Trophoblast cell (in vitro differentiated cells and primary cell): ENCODE results near the gene VPS13C.

Experiments used
- DNase-seq, 2 donors: peaks; one replicate each; pipeline ENCODE4 v3.0.0-alpha.2; 2016
- H2AFZ ChIP-seq: 2 replicates; pipeline ENCODE4 v1.6.1; 2013; ENCODE audit warnings: low read length, moderate library complexity, mild to moderate bottlenecking; ENCODE audit not compliant: insufficient read depth, poor library complexity
- H2AK5ac ChIP-seq: 2 replicates; pipeline ENCODE4 v1.6.1; 2013; ENCODE audit warnings: mild to moderate bottlenecking, low read length
- H2BK120ac ChIP-seq: 2 replicates; pipeline ENCODE4 v1.6.1; 2013; ENCODE audit warnings: low read length, mild to moderate bottlenecking, moderate library complexity; ENCODE audit not compliant: insufficient read depth, poor library complexity
- H2BK12ac ChIP-seq: 2 replicates; pipeline ENCODE4 v1.6.1; 2013; ENCODE audit warnings: mild to moderate bottlenecking, low read length, moderate library complexity
- H2BK5ac ChIP-seq: 2 replicates; pipeline ENCODE4 v1.6.1; 2013; ENCODE audit warnings: low read length, low read depth, moderate library complexity, mild to moderate bottlenecking; ENCODE audit not compliant: poor library complexity
- H3K14ac ChIP-seq: 2 replicates; pipeline ENCODE4 v1.6.1; 2013; ENCODE audit warnings: mild to moderate bottlenecking, low read length
- H3K18ac ChIP-seq: 2 replicates; pipeline ENCODE4 v1.6.1; 2013; ENCODE audit warnings: mild to moderate bottlenecking, low read length
- H3K23ac ChIP-seq: 2 replicates; pipeline ENCODE4 v1.6.1; 2013; ENCODE audit warnings: low read length
- H3K27ac ChIP-seq: 2 replicates; pipeline ENCODE4 v1.5.1; 2013; ENCODE audit warnings: low read depth, mild to moderate bottlenecking, inconsistent platforms, low read length, moderate library complexity
- H3K27me3 ChIP-seq: 2 replicates; pipeline ENCODE4 v1.6.1; 2013; ENCODE audit warnings: inconsistent platforms, mild to moderate bottlenecking, low read length, moderate library complexity; ENCODE audit not compliant: insufficient read depth
- H3K36me3 ChIP-seq, 2 experiments: 1 replicate in 1 of 2; 2 replicates in 1 of 2; pipeline ENCODE4 v1.6.1; 2013; ENCODE audit warnings: low read length in 2 of 2, mild to moderate bottlenecking in 2 of 2, moderate library complexity in 1 of 2; ENCODE audit not compliant: insufficient read depth in 2 of 2, control insufficient read depth in 1 of 2
- H3K4ac ChIP-seq: 2 replicates; pipeline ENCODE4 v1.6.1; 2013; ENCODE audit warnings: low read depth, mild to moderate bottlenecking, low read length, moderate library complexity
- H3K4me1 ChIP-seq, 2 experiments: 1 replicate in 1 of 2; 2 replicates in 1 of 2; pipeline ENCODE4 v1.6.1; 2013; ENCODE audit warnings: low read length in 2 of 2, mild to moderate bottlenecking in 2 of 2, moderate library complexity in 1 of 2; ENCODE audit not compliant: insufficient read depth in 2 of 2, control insufficient read depth in 1 of 2
- H3K4me2 ChIP-seq: 2 replicates; pipeline ENCODE4 v1.6.1; 2013; ENCODE audit warnings: inconsistent platforms, mild to moderate bottlenecking, low read length, moderate library complexity
- H3K4me3 ChIP-seq: 2 replicates; pipeline ENCODE4 v1.5.1; 2013; ENCODE audit warnings: mild to moderate bottlenecking, low read depth, low read length, inconsistent platforms
- H3K79me1 ChIP-seq: one replicate; pipeline ENCODE4 v1.6.1; 2013; ENCODE audit warnings: low read length
- H3K79me2 ChIP-seq: 2 replicates; pipeline ENCODE4 v1.6.1; 2013; ENCODE audit warnings: low read length, mild to moderate bottlenecking; ENCODE audit not compliant: control insufficient read depth, insufficient read depth, poor library complexity
- H3K9ac ChIP-seq: 2 replicates; pipeline ENCODE4 v1.6.1; 2013; ENCODE audit warnings: mild to moderate bottlenecking, low read length
- H3K9me3 ChIP-seq: 2 replicates; pipeline ENCODE4 v1.6.1; 2013; ENCODE audit warnings: low read depth, mild to moderate bottlenecking, control low read depth, inconsistent platforms, low read length; ENCODE audit not compliant: insufficient read depth
- H4K12ac ChIP-seq: 2 replicates; pipeline ENCODE4 v1.6.1; 2013; ENCODE audit warnings: low read depth, mild to moderate bottlenecking, low read length, moderate library complexity
- H4K8ac ChIP-seq: 2 replicates; pipeline ENCODE4 v1.6.1; 2013; ENCODE audit warnings: low read depth, mild to moderate bottlenecking, low read length, moderate library complexity
- H4K91ac ChIP-seq: one replicate; pipeline ENCODE4 v1.6.1; 2013; ENCODE audit warnings: low read depth, mild to moderate bottlenecking, low read length, moderate library complexity
- WGBS: extraction: QIAGEN DNeasy Blood & Tissue Kit; methylation state at CpG from one replicate; pipeline ENCODE4 v1.1.7; 2013; ENCODE audit warnings: missing lambda C conversion rate; ENCODE audit not compliant: insufficient read length, insufficient coverage; ENCODE audit errors: extremely low coverage; 5-methylcytosine and 5-hydroxymethylcytosine counted together

Gene VPS13C

GRCh38 chr15:61809216-61809615 lies 251.0 kb downstream of the VPS13C start:
- DNase-seq: no peak
- H3K4me2 ChIP-seq: no peak overlapping the region
- H3K4me3 ChIP-seq: no peak overlapping the region
- H3K79me1 ChIP-seq: no peaks in the 10 kb centered on the region
- H3K14ac ChIP-seq: no peak overlapping the region
- H3K9me3 ChIP-seq: no peaks in the 10 kb centered on the region
- no peak overlapping the region for H2AFZ ChIP-seq
- H2BK5ac ChIP-seq: no peak overlapping the region
- H3K23ac ChIP-seq: no peak overlapping the region
- H2AK5ac ChIP-seq: no peak overlapping the region
- no peak overlapping the region for H4K91ac ChIP-seq
- no peaks in the 10 kb centered on the region for H3K27me3 ChIP-seq
- no peak overlapping the region for H2BK120ac ChIP-seq
- no peaks in the 10 kb centered on the region for H3K36me3 ChIP-seq
- no peaks in the 10 kb centered on the region for H3K4me1 ChIP-seq
- H3K9ac ChIP-seq: no peak overlapping the region
- H2BK12ac ChIP-seq: no peak overlapping the region
- H3K27ac ChIP-seq: no peak overlapping the region
- no CpG with 5 or more reads among the region's 7 CpGs for WGBS
- H4K8ac ChIP-seq: no peak overlapping the region
- no peaks in the 10 kb centered on the region for H3K79me2 ChIP-seq
- no peak overlapping the region for H4K12ac ChIP-seq
- H3K4ac ChIP-seq: no peak overlapping the region
- H3K18ac ChIP-seq: no peak overlapping the region

- Histone ChIP-seq H3K9ac (no peak overlapping the region), H4K91ac (no peak overlapping the region), H3K14ac (no peak overlapping the region), H4K12ac (no peak overlapping the region), H2BK12ac (no peak overlapping the region), H3K79me1 (no peaks in the 10 kb centered on the region), H3K4ac (no peak overlapping the region), H3K18ac (no peak overlapping the region), H2AFZ (no peak overlapping the region), H3K4me1 (no peaks in the 10 kb centered on the region), H3K27me3 (no peaks in the 10 kb centered on the region), H2BK5ac (no peak overlapping the region), H3K79me2 (no peaks in the 10 kb centered on the region), H3K36me3 (no peaks in the 10 kb centered on the region), H2BK120ac (no peak overlapping the region), H3K4me2 (no peak overlapping the region), H3K4me3 (no peak overlapping the region), H3K23ac (no peak overlapping the region), H4K8ac (no peak overlapping the region), H3K27ac (no peak overlapping the region), H2AK5ac (no peak overlapping the region), H3K9me3 (no peaks in the 10 kb centered on the region)
- WGBS: no CpG with 5 or more reads among the region's 14 CpGs
- DNase-seq: no peak
These were observed 252.8 kb downstream of the VPS13C start for GRCh38 chr15:61807281-61807929.
